A549 (cell line): ENCODE measurements around the gene DDI2. TPM values are rescaled to one million over a fixed set of nuclear protein-coding genes. Genes with fewer than 3 reads are reported as not detected.
A peak's percentile ranks its signal among the peaks of the same experiment; 100 is the strongest.

Experiments used
- ATAC-seq, 2 experiments: fragments of 200-7000 bp in 1 of 2; fragments of >200 bp in 1 of 2; cut with Nextera tagmentation in 1 of 2; cut with Tn5 transposase in 1 of 2; 3 replicates each; pipeline versions ENCODE4 v1.8.0 to v1.9.1; 2018 to 2020; ENCODE audit warnings: mild to moderate bottlenecking in 1 of 2, moderate library complexity in 1 of 2
- CTCF ChIA-PET: fragments of 300-600 bp; sonication (Branson Sonifier 250); formaldehyde crosslinking; extraction: SDS; loops from one replicate; lab custom pipeline; 2021; ENCODE audit warnings: antibody characterized with exemption, inconsistent platforms; lab: Yijun Ruan, JAX
- POLR2A ChIA-PET: fragments of 350-600 bp; formaldehyde crosslinking; extraction: SDS; loops from one replicate; lab custom pipeline; 2021; ENCODE audit warnings: antibody characterized with exemption, inconsistent platforms; lab: Yijun Ruan, JAX
- DNase-seq, 2 experiments: peaks; one replicate each; pipeline versions ENCODE4 v3.0.0 to v3.0.0-alpha.2; 2011 to 2016; ENCODE audit warnings: low read depth in 1 of 2, low spot score in 1 of 2
- FAIRE-seq: peaks from 2 replicates; lab custom pipeline; 2011; peaks lifted over from hg19 to GRCh38; lab: Jason Lieb, UNC
- H3K27ac ChIP-seq, 2 experiments: fragments of >200 bp; sonication (Bioruptor Twin); formaldehyde crosslinking; 3 replicates each; pipeline ENCODE4 v1.5.1; 2016 to 2017
- H3K4me1 ChIP-seq: fragments of >200 bp; sonication (Bioruptor Twin); formaldehyde crosslinking; 3 replicates; pipeline ENCODE4 v1.6.1; 2016
- H3K4me2 ChIP-seq: fragments of >200 bp; sonication (Bioruptor Twin); formaldehyde crosslinking; 3 replicates; pipeline ENCODE4 v1.6.1; 2016
- H3K4me3 ChIP-seq: fragments of >200 bp; sonication (Bioruptor Twin); formaldehyde crosslinking; 3 replicates; pipeline ENCODE4 v1.5.1; 2016
- H3K9me3 ChIP-seq: fragments of >200 bp; sonication (Bioruptor Twin); formaldehyde crosslinking; 3 replicates; pipeline ENCODE4 v1.6.1; 2016
- CBX2 ChIP-seq: fragments of 200-600 bp; sonication (generic); IDR thresholded peaks from 2 replicates; pipeline ENCODE4 v1.6.1; 2016; ENCODE audit warnings: low read depth, mild to moderate bottlenecking, borderline replicate concordance
- EHF ChIP-seq: fragments of 250-450 bp; sonication (Bioruptor Pico); IDR thresholded peaks from 2 replicates; pipeline ENCODE4 v1.5.0; 2020; ENCODE audit warnings: mild to moderate bottlenecking
- EHMT2 ChIP-seq: fragments of 200-600 bp; sonication (generic); IDR thresholded peaks from 2 replicates; pipeline ENCODE4 v1.6.1; 2016; ENCODE audit warnings: antibody characterized with exemption, low read depth, mild to moderate bottlenecking, moderate library complexity
- EP300 ChIP-seq, 2 experiments: fragments of >200 bp; sonication (Bioruptor Twin); formaldehyde crosslinking; IDR thresholded peaks; 2 replicates in 1 of 2; 3 replicates in 1 of 2; pipeline ENCODE4 v1.6.1; 2016 to 2017
- FOSB ChIP-seq: fragments of 250-450 bp; sonication (Bioruptor Pico); IDR thresholded peaks from 2 replicates; pipeline ENCODE4 v1.5.0; 2020; ENCODE audit warnings: mild to moderate bottlenecking, moderate library complexity
- FOSL2 ChIP-seq, 2 experiments: fragments of 450-650 bp in 1 of 2; fragments of >200 bp in 1 of 2; sonication (Bioruptor Twin) in 1 of 2; formaldehyde crosslinking; IDR thresholded peaks; 2 replicates each; pipeline versions ENCODE4 v1.5.0 to v1.6.1; 2016 to 2020; ENCODE audit warnings: mild to moderate bottlenecking in 1 of 2, moderate library complexity in 1 of 2
- JUNB ChIP-seq: fragments of >200 bp; sonication (Bioruptor Twin); formaldehyde crosslinking; IDR thresholded peaks from 2 replicates; pipeline ENCODE4 v1.6.1; 2016
- KDM1A ChIP-seq: fragments of 200-600 bp; sonication (generic); IDR thresholded peaks from 2 replicates; pipeline ENCODE4 v1.6.1; 2016; ENCODE audit warnings: low read depth, mild to moderate bottlenecking
- MAZ ChIP-seq: fragments of 150-350 bp; IDR thresholded peaks from 2 replicates; pipeline ENCODE4 v1.6.1; 2014; ENCODE audit warnings: antibody characterized with exemption, low read depth, low read length, borderline replicate concordance
- NPAS2 ChIP-seq: fragments of 250-450 bp; sonication (Bioruptor Pico); IDR thresholded peaks from 2 replicates; pipeline ENCODE4 v1.8.0; 2022; ENCODE audit warnings: mild to moderate bottlenecking, moderate library complexity, borderline replicate concordance
- RFX5 ChIP-seq: fragments of 450-650 bp; IDR thresholded peaks from 2 replicates; pipeline ENCODE4 v1.7.1; 2014; ENCODE audit warnings: antibody characterized with exemption, mild to moderate bottlenecking, moderate library complexity
- SREBF2 ChIP-seq: fragments of 450-650 bp; IDR thresholded peaks from 2 replicates; pipeline ENCODE4 v1.6.1; 2014; ENCODE audit warnings: mild to moderate bottlenecking, moderate library complexity
- ZFP36 ChIP-seq: fragments of 450-650 bp; IDR thresholded peaks from 2 replicates; pipeline ENCODE4 v1.6.1; 2014; ENCODE audit warnings: borderline replicate concordance; ENCODE audit not compliant: partially characterized antibody
- ZNF302 ChIP-seq: fragments of 250-450 bp; sonication (Bioruptor Pico); IDR thresholded peaks from 2 replicates; pipeline ENCODE4 v1.9.0; 2021; ENCODE audit warnings: inconsistent platforms, mild to moderate bottlenecking, moderate library complexity
- ZSCAN20 ChIP-seq: fragments of 250-450 bp; sonication (Bioruptor Pico); IDR thresholded peaks from 2 replicates; pipeline ENCODE4 v1.8.0; 2022; ENCODE audit warnings: mild to moderate bottlenecking, moderate library complexity
- WGBS: methylation state at CpG from one replicate; pipeline ENCODE4 v1.1.6; 2017; ENCODE audit errors: missing lambda C conversion rate; 5-methylcytosine and 5-hydroxymethylcytosine counted together
- polyA plus RNA-seq, 4 experiments: library from polyadenylated mRNA; depleted of rRNA in 3 of 4; stranded (reverse); fragments of >200 nt; fragmentation: RNase III in 1 of 4; extraction: RNeasy Plus Mini Kit Qiagen cat#74134 plus additional on column Dnase treatment in 1 of 4; gene quantifications; 2 replicates in 3 of 4; 3 replicates in 1 of 4; pipeline ENCODE4 v1.2.3, GENCODE V29; 2011 to 2017
- TF ChIP-seq, protein P1 (sequence below): fragments of >200 bp; sonication (Bioruptor Twin); formaldehyde crosslinking; IDR thresholded peaks from 2 replicates; pipeline ENCODE4 v1.6.1; 2016
- TF ChIP-seq, protein P2 (sequence below): fragments of >200 bp; sonication (Bioruptor Twin); formaldehyde crosslinking; IDR thresholded peaks from 3 replicates; pipeline ENCODE4 v1.5.1; 2016
- TF ChIP-seq, protein P3 (sequence below): fragments of 250-450 bp; sonication (Bioruptor Pico); IDR thresholded peaks from 2 replicates; pipeline ENCODE4 v1.5.0; 2020; ENCODE audit warnings: low read depth, mild to moderate bottlenecking, moderate library complexity
- TF ChIP-seq, protein P4 (sequence below): fragments of 250-450 bp; sonication (Bioruptor Pico); IDR thresholded peaks from 2 replicates; pipeline ENCODE4 v1.5.0; 2021; ENCODE audit warnings: mild to moderate bottlenecking, moderate library complexity, borderline replicate concordance

The DDI2 gene
- polyA plus RNA-seq, 2 of the 4 experiments (the other 2 are of a cell fraction), result 6.3 to 8.6 TPM

DNA sequence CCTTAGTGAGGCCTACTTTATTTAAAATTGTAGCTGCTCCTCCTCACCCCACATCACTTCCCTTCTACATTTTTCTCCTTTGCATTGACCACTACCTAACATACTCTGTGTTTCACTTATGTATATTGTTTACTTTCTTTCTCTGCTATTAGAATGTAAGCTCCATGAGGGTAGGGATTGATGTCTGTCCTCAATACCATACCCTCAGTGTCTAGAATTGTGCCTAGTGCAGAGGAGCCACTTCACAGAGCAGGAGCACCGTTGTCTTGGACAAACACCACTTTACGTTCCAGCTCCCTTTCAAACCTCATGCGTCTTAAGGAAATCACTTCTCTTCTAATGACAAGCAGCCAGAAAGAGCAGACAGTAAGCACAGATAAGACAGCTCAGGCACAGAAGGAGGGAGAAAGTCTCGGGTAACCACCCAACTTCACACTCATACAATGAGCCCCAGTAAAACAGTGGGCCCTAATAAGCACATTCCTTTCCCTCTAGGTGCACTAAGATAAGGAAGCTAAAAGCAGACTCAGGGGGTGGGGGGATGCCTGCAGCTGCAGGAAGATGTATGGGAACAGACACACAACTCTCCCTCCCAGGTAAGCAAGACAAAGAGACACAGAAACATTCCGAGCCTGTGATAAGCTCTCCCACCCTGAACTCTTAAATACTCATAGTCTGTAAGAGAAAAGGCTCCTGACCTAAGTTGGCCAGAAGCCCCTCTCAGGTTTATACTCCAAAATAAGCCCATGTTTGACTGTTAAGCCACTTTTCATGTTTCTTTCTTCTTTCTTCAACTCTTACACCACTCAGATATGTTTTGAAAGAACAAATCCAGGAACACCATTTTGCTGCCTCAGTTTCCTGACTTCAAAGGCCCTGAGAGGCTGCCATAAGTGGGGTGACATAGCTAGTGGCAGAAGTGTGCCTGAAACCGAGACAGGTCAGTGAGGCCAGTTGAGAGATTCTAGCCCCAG, 59.7 kb downstream of the DDI2 start:
- Histone ChIP-seq H3K4me1 (peaks cover 25% of the 10 kb centered on the region), H3K4me3 (no peak overlapping the region), H3K27ac (no peak overlapping the region), H3K4me2 (no peak overlapping the region), H3K9me3 (no peaks in the 10 kb centered on the region)
- 88% methylated on average over 6 of the region's 6 CpGs for WGBS
- CTCF ChIA-PET, result interaction anchor here (0.9 to 1.6 kb wide), 3 partner anchors 13 to 82 kb away, joined by 3 to 4 read pairs (median 4); no protein-coding TSS in a partner anchor
- POLR2A ChIA-PET, result no interaction called here
- TF ChIP-seq EP300 (IDR thresholded peaks at IDR 0.05) (no peak), EHMT2 (no peak), EHF (CRISPR knock-in tag) (no peak), NPAS2 (CRISPR knock-in tag) (no peak), FOSB (CRISPR knock-in tag) (no peak), CBX2 (no peak), SREBF2 (no peak)
- DNase-seq, result no peak
- no peak for ATAC-seq
- no peak for FAIRE-seq

DNA sequence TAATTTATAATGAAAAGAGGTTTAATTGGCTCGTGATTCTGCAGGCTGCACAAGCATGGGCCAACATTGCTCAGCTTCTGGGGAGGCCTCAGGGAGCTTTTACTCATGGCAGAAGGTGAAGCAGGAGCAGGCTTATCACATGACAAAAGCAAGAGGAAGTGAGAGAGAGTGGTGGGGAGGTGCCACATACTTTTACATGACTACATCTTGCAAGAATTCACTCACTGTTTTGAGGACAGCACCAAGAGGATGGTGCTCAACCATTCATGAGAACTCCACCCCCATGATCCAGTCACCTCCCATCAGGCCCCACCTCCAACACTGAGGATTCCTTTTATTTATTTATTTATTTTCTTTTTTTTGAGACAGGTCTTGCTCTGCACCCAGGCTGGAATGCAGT, 61.3 kb downstream of the DDI2 start:
- POLR2A ChIA-PET, result no interaction called here
- no peak overlapping the region for H3K4me3 ChIP-seq
- TF ChIP-seq, protein P1, sequence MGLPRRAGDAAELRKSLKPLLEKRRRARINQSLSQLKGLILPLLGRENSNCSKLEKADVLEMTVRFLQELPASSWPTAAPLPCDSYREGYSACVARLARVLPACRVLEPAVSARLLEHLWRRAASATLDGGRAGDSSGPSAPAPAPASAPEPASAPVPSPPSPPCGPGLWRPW, result no peak
- TF ChIP-seq RFX5 (no peak), KDM1A (no peak), MAZ (no peak), FOSL2 (IDR thresholded peaks at IDR 0.05) (no peak), FOSL2 (CRISPR knock-in tag; IDR thresholded peaks at IDR 0.05) (0 out of 2 replicates have a peak, but pooled peaks have one; percentile 23), ZFP36 (no peak)
- H3K27ac ChIP-seq, result peak overlapping the region in 1 of 2 experiments; percentile 45; a peak in 1 of 6 replicates
- 91% methylated on average over 1 of the region's 1 CpG for WGBS
- ATAC-seq (peak; percentile 69 to 70; a peak in 4 of 6 replicates), FAIRE-seq (no peak), DNase-seq (peak in 1 of 2 experiments; percentile 75)
- CTCF ChIA-PET, result interaction anchor here (0.6 to 1.4 kb wide), 2 partner anchors 8 to 378 kb away, joined by 3 read pairs; no protein-coding TSS in a partner anchor
- peaks cover 28% of the 10 kb centered on the region for H3K4me1 ChIP-seq
- no peaks in the 10 kb centered on the region for H3K9me3 ChIP-seq
- no peak overlapping the region for H3K4me2 ChIP-seq

DNA sequence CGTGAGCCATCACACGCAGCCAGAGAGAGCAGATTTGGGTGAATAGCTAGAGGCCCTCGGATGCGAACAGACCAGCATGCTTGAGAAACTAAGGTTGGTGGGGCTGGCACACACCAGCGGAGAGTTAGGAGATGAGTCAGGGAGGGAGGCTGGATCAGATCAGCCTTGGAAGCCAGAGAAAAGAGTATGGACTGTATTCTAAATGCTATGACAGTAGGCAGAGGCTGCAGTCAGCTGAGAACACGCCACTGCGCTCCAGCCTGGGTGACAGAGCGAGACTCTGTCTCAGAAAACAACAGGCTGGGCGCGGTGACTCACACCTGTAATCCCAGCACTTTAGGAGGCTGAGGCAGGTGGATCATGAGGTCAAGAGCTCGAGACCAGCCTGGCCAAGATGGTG, 62.9 kb downstream of the DDI2 start:
- DNase-seq (no peak), ATAC-seq (peak; percentile 28 to 40; a peak in 1 of 6 replicates), FAIRE-seq (no peak)
- Histone ChIP-seq H3K4me2 (peak overlapping the region; percentile 34; the same call in 2 of the 3 replicates), H3K4me1 (peaks cover 29% of the 10 kb centered on the region), H3K27ac (peak overlapping the region; percentile 30 to 68; a peak in 3 of 6 replicates), H3K9me3 (no peaks in the 10 kb centered on the region), H3K4me3 (no peak overlapping the region)
- ChIA-PET POLR2A (no interaction called here), CTCF (interaction anchor here (1.4 kb wide), 1 partner anchor 9 kb away, joined by 3 read pairs; no protein-coding TSS in a partner anchor)
- WGBS, result 81% methylated on average over 11 of the region's 11 CpGs
- TF ChIP-seq, protein P2, sequence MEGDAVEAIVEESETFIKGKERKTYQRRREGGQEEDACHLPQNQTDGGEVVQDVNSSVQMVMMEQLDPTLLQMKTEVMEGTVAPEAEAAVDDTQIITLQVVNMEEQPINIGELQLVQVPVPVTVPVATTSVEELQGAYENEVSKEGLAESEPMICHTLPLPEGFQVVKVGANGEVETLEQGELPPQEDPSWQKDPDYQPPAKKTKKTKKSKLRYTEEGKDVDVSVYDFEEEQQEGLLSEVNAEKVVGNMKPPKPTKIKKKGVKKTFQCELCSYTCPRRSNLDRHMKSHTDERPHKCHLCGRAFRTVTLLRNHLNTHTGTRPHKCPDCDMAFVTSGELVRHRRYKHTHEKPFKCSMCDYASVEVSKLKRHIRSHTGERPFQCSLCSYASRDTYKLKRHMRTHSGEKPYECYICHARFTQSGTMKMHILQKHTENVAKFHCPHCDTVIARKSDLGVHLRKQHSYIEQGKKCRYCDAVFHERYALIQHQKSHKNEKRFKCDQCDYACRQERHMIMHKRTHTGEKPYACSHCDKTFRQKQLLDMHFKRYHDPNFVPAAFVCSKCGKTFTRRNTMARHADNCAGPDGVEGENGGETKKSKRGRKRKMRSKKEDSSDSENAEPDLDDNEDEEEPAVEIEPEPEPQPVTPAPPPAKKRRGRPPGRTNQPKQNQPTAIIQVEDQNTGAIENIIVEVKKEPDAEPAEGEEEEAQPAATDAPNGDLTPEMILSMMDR, result no peak
- TF ChIP-seq KDM1A, result no peak
- no peak for TF ChIP-seq JUNB
- TF ChIP-seq FOSB (CRISPR knock-in tag), result no peak
- no peak for TF ChIP-seq EP300 (IDR thresholded peaks at IDR 0.05)
- TF ChIP-seq, protein P3, sequence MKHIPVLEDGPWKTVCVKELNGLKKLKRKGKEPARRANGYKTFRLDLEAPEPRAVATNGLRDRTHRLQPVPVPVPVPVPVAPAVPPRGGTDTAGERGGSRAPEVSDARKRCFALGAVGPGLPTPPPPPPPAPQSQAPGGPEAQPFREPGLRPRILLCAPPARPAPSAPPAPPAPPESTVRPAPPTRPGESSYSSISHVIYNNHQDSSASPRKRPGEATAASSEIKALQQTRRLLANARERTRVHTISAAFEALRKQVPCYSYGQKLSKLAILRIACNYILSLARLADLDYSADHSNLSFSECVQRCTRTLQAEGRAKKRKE, result no peak
- no peak for TF ChIP-seq ZSCAN20 (CRISPR knock-in tag)
- TF ChIP-seq, protein P4, sequence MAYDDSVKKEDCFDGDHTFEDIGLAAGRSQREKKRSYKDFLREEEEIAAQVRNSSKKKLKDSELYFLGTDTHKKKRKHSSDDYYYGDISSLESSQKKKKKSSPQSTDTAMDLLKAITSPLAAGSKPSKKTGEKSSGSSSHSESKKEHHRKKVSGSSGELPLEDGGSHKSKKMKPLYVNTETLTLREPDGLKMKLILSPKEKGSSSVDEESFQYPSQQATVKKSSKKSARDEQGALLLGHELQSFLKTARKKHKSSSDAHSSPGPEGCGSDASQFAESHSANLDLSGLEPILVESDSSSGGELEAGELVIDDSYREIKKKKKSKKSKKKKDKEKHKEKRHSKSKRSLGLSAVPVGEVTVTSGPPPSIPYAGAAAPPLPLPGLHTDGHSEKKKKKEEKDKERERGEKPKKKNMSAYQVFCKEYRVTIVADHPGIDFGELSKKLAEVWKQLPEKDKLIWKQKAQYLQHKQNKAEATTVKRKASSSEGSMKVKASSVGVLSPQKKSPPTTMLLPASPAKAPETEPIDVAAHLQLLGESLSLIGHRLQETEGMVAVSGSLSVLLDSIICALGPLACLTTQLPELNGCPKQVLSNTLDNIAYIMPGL, result no peak
- TF ChIP-seq ZNF302, result no peak
- TF ChIP-seq, all 56 proteins: peak for 0
